Right lung (tissue), 5 donors: ENCODE measurements around the gene DSN1. TPM values are rescaled to one million over a fixed set of nuclear protein-coding genes. Genes with fewer than 3 reads are reported as not detected.

Experiments
- DNase-seq, 2 donors: peaks; one replicate each; pipeline ENCODE4 v3.0.0-alpha.2; 2013
- polyA plus RNA-seq, 5 donors: library from polyadenylated mRNA; unstranded; fragments of 120-200 nt; gene quantifications; one replicate each; pipeline versions ENCODE4 v1.2.1 to v1.2.3, GENCODE V29; 2013; ENCODE audit warnings: inconsistent platforms in 1 of 5, low replicate concordance in 1 of 5; ENCODE audit not compliant: insufficient read length in 5 of 5, insufficient read depth in 1 of 5

DSN1 gene
- polyA plus RNA-seq, 5 donors: 16.3 to 27.4 (median 21.1) TPM

DNA sequence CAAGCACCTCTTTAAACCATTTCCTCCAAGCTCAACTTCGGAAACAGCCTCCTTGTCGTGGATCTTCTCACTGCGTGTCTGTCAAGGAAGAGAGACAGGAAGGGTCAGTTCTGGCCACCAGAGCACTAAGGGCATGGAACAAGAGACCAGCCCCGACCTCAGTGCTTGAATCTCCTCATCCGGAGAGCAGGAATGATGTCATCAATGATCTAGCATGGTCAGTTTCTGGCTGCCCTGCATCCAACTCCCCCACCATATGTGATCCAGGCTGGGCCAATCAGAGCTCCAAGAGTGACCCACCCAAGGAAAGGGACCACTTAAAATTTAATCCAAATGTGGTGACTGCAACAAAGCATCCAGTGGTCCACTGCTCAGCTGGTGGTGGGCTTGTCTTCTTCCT, 23.3 kb upstream of the DSN1 start:
- DNase-seq: no peak

DNA sequence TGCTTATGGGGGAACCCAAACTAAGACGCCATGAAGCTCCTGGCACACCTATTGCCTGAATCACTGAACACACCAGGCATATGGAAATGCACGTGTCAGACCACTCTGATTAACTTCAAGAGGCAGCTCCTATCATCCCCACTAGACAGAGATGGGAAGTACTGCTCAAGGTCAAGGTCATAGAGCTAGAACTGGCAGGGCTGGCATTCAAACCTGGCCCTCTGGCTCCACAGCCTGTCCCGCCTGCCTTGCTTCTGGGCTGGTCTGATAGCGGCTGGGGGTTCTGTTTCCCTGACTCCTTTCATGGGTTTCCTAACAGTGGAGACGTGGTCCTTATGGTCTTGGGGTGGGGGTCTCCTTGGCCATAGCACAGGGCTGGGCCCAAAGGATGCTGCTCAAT, 22.6 kb upstream of the DSN1 start:
- no peak for DNase-seq

DNA sequence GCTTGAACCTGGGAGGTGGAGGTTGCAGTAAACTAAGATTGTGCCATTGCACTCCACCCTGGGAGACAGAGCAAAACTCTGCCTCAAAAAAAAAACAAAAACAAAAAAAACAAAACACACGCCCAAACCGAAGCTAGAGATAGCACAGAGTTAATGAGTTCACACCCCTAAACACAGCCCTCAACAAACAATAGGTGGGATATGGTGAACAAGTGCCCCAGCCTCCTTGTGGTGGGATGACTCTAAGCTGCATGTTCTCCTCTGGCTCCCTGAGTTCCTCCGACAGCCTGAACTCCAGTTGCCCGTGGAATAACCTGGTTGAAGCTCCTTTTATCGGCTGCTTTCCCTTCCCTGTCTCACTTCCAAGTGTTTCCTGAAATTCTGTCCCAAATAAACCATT, 22.1 kb upstream of the DSN1 start:
- DNase-seq: no peak

DNA sequence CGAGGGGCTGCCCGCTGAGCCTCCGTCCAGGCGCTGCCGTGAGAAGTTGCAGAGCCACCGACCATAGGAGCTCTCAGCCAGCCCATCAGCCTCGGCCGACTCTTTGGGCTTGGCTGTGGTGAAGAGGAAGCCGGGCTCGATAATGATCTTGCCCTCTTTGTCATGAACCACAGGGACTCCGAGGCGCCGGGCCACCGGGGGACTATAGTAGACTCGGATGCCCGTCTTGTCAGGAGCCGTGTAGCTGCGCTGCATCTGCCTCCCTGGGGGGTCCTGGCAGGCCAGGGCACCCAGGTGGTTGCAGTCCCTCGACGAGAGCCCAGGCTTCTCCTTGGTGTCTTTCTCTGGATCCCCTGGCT, 20.5 kb upstream of the DSN1 start:
- no peak for DNase-seq

DNA sequence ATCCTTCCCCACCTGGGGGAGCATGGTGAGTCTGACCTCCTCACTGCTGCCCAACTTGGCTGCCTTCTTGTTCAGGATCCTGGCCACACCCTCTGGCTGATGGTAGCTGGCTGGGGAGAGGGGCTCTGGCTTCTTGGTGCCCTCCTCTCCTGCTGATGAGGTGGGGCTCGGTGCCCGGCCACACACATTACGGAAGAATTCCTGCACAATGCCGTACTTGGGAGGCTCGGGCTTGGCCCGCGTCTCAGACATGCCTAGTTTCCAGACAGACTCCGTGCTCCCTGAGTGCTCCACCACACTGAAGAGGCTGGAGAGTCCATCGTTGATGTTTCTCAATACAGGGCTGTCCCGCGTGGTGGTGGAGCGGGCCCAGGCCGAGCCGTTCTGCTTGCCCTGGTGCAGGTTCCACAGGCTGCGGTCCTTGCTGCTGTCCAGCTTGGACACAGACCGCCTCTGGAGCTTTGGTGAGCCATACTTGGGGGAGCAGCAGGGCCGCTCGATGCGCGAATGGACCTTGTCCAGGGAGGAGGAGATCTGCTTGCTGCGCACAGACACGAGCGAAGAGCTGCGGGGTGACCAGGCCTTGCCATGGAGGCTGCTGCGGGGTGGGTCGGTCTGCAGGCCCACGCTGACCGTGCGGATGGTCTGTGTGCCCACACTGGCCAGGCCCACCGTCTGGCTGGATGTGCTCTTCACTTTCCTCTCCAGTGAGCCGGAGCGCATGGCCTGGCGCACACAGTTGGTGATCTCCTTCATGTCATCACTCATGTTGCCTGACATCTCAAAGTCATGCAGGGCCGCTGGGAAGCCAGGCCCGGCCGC, 19.9 kb upstream of the DSN1 start:
- no peak for DNase-seq

DNA sequence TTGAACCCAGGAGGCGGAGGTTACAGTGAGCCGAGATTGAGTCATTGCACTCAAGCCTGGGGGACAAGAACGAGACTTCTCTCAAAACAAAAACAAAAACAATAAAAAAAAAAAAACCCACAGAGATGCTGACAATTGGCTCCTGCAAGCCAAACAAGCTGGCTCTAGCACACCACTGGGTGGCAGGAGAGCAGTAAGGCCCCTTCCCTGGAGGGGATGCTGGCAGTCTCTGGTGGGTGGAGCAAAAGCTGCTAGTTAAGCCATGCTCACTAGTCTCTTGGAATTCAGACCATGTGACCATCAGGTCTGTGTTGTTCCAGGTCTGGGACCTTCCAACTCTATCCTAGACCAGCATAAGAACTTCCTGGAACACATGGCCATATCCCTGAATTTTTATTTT, 18.9 kb upstream of the DSN1 start:
- DNase-seq: no peak

DNA sequence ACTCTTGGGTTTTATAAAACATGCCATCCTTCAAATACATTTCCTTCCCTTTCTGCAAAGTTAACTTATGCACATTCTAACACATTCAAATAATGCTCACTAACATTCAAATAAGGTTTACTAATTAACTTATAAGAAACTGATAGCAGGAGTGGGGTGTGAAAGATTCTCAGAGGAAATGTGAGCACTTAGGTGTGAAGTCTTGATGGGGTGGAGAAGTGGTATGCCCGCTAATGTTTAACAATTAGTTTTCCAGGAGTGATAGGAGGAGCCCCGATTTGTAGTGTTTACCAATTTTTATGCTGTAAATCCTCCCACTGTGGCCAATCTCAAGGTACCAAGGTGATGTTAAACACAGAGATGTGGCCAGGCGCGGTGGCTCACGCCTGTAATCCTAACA, 18.3 kb upstream of the DSN1 start:
- no peak for DNase-seq

DNA sequence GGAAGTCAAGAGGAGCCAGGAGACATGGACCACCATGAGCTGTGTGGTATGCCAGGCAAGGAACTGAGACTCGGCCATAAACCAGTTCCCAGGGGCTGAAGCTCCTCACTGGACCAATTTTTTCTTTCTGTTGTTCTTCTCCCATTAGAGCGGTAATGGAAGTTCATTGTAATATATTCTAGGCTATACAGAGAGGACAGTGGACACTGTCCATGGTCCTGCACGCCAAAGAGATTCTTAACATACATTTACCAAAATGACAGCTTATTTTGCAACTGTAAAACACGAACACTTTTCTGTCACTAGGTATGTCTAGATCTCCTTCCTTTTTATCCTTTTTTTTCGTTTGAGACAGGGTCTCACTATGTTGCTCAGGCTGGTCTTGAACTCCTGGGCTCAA, 13.1 kb upstream of the DSN1 start:
- no peak for DNase-seq

DNA sequence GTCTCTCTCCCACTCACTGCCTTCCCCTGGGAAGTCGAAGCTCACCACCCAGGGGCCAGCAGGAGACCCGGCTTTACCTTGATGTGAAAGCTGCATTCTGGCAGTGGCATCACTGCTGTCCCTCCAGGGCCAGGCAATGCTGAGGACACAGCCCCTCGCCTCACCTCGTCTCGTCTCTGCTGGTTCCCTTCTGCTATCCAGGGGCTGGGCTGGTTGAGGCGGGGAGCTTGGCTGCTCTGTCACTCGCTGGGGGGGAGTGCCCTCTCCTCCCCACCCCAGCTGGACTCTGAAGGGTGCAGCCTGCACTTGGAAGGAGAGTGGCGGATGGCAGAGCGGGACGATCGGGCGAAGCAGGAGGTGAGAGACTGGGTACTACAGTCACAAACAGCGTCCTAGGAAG, 12.7 kb upstream of the DSN1 start:
- DNase-seq: no peak

DNA sequence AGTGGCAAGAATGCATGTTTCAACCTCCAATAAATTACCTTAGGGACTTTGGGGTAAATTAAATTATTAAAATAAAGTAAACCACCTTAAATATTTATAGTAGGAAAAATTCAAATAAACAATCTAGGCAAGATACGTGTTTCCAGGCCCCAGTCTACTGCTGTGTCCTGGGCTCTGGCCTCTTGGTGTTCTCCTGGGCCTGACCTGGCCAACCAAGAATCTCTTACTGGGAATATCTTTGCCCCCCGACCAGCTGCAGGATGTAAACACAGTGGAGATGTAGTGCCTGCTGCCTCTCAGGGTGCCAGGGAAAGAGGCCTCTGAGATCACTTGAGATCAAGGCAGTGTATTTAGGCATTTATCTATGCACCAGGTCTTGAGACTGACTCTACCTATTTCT, 11.7 kb upstream of the DSN1 start:
- no peak for DNase-seq

DNA sequence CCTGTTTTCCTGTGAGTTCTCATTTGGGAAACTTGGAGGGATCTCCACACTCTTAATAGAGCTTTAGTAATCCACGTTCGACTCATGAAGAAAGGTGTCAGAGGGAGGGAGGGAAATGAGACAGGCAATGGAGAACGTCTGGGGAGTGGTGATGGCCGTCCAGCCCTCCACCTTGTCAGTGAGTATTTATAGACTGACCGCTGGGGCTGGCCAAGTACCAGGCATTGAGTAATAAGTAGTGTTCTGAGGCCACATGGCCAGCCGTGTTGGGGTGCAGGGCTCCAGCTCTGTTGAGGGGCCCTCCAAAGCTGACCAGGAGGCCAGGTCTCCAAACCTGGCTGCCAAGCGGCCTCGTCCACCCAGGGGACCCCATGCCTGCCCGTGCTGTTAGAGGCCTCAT, 11.3 kb upstream of the DSN1 start:
- no peak for DNase-seq

DNA sequence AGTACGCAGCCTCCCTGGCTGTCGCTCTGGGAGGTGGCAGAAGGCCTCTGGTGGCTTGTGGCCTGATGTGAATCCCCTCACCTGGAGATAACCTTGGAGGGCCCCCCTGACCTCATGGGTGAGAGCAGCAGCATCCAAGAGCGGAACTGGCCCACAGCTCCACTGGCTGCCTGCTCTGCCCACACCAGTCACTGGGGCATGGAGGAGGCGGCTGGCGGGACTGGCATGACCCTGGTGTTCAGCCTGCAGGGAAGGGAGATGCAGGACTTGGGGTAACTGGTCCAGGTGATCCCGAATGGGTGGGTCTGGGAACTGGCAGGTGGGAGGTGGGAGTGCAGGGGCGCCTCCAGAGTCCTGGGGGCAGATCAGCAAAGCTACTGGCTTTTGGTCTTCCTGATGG, 10.6 kb upstream of the DSN1 start:
- no peak for DNase-seq

DNA sequence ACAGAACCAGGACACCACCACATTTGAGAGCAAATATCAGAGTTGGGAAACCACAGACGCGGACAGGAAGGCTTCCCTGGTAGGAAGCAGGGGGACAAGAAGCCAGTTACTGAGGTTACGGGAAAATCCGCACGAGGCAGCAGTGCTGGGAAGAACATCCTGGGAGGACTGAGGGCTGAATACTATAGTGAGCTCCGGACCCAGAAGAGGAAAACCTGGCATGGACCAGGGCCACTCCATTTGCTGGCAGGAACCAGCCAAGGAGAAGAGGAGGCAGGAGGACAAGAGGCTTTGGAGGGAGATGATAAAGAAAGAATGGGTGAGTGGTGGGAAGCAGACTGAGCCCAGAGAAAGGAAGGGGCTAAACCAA, 6.1 kb upstream of the DSN1 start:
- DNase-seq: no peak

DNA sequence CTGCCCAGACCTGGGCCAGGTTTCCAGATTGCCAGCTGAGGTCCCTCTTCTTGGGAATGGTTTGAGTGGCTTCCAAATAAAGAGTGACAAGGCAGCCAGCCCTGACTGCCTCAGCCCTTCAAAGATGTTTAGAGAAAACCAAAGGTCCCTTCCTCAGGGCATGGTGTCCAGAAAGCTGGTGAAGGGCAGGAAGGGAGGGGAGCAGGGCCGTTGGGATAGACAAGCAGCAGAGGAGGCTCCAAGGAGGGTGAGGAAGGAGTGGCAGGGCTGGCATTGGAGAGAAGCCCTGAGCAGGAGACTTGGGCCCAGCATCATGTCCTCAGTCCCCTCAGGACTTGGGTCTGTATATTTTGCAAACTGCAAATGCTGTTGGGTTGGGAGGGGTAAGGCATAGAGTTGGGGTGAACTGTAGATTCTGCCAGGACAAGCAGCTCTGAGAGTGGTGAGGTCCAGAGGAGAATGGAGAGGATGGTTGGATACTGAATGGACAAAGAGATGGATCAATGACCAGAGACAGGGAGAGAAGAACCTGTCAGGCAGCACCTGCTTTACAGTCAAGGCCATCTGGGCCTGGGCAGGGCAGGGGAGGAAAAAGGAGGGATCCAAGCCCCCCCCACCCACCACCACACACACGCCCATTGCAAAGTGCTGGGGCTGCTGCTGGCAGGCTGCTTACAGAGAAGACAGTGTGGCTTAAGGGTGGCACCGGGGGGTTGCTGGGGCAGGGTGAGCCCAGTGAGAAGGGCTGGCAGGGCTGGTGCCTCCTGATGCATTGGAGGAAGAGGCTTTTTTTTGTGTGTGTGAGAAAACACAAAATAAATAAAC, 5.5 kb upstream of the DSN1 start:
- no peak for DNase-seq

DNA sequence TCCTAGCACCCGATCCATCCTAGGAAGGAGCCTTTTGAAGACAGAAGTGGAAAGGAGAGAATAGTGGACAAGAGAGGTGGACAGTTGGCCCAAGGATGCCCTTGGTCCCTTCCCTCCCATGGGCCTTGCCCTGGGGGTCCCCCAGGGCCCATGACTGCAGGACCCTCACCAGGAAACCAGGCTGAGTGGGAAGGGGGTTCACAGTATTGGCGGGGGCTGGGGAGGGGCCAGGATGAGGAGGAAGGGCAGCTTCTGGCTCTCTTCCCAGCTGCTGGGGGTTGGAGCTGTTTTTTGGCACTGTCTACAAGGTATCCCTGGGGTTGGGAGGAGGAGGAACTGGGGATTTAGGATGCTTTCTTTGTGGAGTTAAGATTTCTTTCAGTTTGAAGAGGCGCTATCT, 4.0 kb upstream of the DSN1 start:
- no peak for DNase-seq

DNA sequence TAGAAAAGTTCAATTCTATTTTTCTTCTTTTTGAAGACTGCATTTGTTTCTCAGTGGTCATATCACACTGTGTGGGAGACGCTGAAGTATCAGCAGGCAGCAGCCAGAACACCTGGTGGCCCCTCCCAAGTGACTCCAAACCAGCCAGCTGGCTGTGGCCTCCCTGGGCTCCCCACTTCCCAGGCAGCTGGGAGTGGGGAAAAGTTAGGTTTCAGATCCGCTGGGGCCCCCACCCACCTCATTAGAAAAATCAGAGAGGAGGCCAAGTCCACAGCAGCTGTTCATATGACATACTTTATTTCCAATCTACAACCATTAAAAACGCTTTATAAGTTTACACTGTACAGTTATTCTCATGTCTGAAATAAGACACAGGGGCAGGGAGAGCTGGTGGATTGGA, 3.6 kb upstream of the DSN1 start:
- DNase-seq: peak in 1 of 2 donors; percentile 31

DNA sequence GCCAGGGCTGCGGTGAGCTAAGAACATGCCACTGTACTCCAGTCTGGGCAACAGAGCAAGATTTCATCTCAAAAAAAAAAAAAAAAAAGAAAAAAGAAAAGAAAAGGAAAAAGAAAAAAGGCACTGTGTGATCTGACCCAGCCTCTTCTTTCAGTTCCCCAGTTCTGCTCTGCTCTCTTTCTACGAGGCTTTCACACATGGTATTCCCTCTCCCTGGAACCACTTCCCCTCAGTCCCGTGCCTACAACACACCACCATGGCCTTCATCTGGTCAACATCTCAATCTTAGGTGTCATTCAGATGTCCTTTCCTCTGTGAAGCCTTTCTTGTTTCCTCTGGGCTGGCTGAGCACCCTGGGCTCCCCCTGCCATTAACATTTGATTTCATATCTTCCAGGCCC, 2.3 kb upstream of the DSN1 start:
- no peak for DNase-seq

DNA sequence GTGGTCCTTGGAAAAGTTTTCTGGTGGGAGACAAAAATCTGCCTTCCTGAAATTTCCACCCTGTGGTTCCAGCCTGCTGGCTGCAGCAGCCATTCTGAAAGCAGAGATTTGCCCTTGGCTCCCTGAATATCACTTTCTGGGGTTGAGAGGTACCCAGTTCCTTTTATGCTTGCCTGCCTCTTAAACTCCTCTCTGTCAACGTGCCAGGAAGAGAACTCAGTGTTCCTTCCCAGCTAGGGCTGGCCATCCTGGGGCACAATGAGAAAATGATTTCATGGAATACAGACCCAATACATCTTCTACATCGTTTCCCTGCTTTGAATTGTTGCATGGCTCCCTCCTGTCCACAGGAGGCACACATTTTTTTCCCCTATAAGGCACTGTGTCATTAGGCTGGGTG, 1.6 kb upstream of the DSN1 start:
- no peak for DNase-seq

DNA sequence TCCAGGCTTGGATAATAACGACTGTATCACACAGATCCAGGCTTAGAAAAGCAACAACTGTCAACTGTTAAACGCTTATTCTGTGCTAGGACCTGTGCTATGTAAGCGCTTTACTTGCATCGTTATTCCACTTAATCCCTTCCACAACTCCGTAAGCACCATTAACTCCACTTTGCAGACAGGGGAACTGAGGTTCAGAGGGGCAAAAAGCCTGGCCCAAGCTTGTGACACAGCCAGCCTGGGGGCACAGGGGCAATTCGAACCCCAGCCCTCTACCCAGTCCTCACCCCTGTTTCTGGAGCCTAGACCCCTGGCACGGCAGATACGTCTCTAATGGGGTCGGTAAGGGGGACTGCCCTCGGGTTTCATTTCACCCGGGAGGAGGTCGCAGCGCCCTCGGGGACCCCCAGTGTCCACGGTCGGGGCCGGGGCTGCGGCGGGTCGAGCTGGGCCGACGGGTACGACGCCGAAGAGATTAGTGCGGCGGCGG, 411 bp downstream of the DSN1 start:
- no peak for DNase-seq

DNA sequence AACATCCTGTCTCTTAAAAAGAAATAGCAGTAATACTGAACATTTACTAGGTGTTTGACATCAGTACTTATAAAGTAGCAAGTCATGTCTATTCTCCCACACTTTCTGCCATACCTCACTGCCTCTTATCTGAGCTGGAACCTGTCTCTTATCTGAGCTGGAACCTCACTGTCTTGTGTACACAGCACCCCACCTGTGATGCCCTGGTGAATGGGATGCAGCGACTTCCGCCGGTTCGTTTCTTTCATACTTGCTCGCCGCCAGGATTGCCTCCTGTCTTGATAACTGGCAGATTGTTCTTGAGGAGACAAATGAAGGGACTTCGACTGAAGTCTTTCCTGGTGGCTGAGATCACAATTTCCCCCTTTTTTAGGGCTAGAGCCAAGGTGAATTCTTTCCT, 2.9 kb downstream of the DSN1 start:
- no peak for DNase-seq

DNA sequence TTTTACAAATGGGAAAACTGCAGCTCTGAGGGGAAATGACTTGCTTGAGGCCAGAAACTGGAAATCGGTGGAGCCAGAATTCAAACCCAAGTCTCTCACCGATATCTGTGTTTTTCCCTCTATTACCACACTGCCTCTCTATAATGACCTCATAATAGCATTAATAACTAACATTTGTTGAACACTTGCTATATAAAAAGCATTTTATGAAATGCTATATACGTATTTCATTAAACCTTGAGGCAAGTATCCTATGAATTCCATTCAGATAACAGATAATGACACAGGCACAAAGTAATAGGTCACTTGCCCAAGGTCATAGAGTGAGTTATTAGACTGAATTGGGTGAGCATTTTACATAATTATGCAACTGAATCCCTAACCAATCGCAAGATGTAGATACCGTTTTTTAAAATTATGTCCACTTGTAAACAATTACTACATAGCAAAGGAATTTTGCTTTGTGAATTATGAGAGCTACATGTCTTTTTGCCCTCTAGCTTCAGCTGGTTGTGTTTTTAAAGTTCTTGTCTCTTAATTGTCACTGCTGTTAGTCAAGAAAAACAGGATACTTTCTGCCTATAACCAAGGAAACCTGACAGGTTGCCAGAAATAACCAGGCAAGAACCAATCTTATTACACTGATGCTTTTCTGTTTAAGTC, 4.7 kb downstream of the DSN1 start:
- DNase-seq: no peak

DNA sequence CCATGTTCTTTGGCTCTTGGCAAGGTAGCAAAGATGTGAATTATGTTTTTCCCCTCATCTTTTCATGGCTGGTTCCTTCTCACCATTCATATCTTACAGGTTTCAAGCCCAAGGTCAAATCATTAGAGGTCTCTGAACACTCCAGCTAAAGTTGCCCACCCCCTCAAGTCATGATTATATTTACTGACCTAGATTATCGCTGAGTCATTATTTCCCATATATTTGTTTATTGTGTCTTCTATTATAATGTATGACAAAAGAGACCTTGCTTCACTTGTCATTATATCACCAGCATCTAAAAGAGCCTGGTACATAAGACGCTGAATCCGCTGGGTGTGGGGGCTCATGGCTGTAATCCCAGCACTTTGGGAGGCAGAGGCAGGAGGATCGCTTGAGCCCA, 12.4 kb downstream of the DSN1 start:
- no peak for DNase-seq

DNA sequence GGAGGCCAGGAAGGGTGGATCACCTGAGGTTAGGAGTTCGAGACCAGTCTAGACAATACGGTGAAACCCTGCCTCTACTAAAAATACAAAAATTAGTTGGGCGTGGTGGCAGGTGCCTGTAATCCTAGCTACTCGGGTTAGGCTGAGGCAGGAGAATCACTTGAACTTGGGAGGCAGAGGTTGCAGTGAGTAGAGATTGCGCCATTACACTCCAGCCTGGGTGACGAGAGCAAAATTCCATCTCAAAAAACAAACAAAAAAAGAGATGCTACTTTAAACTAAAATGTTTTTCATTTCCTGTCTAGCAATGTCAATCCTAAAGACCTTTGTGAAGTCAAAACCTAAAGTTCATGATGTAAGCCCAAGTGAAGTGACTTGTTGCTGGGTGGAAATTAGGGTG, 12.9 kb downstream of the DSN1 start:
- no peak for DNase-seq
